Coronary artery (tissue), 2 donors: ENCODE results near the gene PTP4A2.

Experiments used
- DNase-seq: peaks from one replicate; pipeline ENCODE4 v3.0.0-alpha.2; 2017; ENCODE audit warnings: low spot score
- H3K27ac ChIP-seq, 2 donors: fragments of 200-600 bp; sonication (generic); one replicate each; pipeline ENCODE4 v1.5.1; 2016 to 2019
- H3K4me3 ChIP-seq: fragments of 200-600 bp; sonication (generic); 2 replicates; pipeline ENCODE4 v1.5.1; 2016; ENCODE audit warnings: mild to moderate bottlenecking, moderate library complexity
- TF ChIP-seq, protein P1 (sequence below): fragments of 200-600 bp; sonication (generic); IDR thresholded peaks from one replicate; pipeline ENCODE4 v1.5.1; 2019; ENCODE audit warnings: antibody characterized with exemption

Gene PTP4A2

GRCh38 chr1:31959521-31960340 is 21.6 kb upstream of the PTP4A2 start:
- no peak for DNase-seq
- H3K4me3 ChIP-seq, result no peak overlapping the region
- no peak overlapping the region for H3K27ac ChIP-seq

GRCh38 chr1:31957701-31958674 is 19.8 kb upstream of the PTP4A2 start:
- no peak overlapping the region for H3K4me3 ChIP-seq
- DNase-seq, result no peak
- peak overlapping the region in 1 of 2 donors; percentile 50 for H3K27ac ChIP-seq
- TF ChIP-seq, protein P1, sequence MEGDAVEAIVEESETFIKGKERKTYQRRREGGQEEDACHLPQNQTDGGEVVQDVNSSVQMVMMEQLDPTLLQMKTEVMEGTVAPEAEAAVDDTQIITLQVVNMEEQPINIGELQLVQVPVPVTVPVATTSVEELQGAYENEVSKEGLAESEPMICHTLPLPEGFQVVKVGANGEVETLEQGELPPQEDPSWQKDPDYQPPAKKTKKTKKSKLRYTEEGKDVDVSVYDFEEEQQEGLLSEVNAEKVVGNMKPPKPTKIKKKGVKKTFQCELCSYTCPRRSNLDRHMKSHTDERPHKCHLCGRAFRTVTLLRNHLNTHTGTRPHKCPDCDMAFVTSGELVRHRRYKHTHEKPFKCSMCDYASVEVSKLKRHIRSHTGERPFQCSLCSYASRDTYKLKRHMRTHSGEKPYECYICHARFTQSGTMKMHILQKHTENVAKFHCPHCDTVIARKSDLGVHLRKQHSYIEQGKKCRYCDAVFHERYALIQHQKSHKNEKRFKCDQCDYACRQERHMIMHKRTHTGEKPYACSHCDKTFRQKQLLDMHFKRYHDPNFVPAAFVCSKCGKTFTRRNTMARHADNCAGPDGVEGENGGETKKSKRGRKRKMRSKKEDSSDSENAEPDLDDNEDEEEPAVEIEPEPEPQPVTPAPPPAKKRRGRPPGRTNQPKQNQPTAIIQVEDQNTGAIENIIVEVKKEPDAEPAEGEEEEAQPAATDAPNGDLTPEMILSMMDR, result no peak

More at GRCh38 chr1:31959521-31960340, 21.6 kb upstream of the PTP4A2 start:
- TF ChIP-seq, protein P1, result no peak

DNA sequence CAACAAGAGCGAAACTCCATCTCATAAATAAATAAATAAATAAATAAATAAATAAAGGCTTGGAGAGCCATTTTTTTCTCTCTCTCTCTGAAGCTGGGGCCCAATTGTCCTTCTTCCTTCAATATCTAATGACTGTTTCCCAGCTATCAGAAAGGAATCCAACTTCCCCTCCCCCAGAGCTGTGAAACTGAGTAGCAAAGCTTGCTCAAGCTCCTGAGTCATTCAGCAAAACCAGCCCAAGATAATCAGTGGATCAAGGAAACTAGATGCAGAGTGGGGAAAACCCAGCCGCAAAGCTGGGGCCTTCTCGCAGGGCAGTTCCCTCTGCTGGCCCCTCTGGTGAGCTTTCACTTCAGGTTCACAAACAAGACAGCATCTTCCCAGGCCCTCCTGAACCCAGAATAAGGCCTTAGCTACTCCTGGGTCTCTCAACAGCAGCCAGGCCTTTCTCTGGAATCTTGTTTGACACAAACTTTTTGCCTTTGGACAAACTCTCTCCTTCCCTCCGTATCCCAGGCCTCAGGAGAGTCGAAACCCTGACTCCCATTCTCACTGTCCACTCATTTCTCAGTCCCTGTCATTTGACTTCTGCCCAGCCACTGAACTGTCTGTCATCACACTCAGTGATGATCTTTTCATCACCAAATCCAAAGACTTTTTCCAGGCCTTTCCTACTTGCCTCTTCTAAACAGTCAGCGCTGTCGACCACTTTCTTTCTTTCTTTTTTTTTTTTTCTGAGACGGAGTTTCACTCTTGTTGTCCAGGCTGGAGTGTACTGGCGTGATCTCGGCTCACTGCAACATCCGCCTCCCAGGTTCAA is 18.0 kb upstream of the PTP4A2 start:
- peak overlapping the region; percentile 88 to 92 for H3K27ac ChIP-seq
- peak overlapping the region; percentile 27 for H3K4me3 ChIP-seq
- peak; percentile 92 for DNase-seq
- TF ChIP-seq, protein P1, result no peak

- peak overlapping the region; percentile 88 to 92 for H3K27ac ChIP-seq
- peak; percentile 93 for DNase-seq
- peak overlapping the region; percentile 48 for H3K4me3 ChIP-seq
- TF ChIP-seq, protein P1, result no peak
Observed at GRCh38 chr1:31954607-31955283, 16.6 kb upstream of the PTP4A2 start.

GRCh38 chr1:31952825-31953220 is 14.7 kb upstream of the PTP4A2 start:
- TF ChIP-seq, protein P1, result no peak
- H3K4me3 ChIP-seq, result no peak overlapping the region
- H3K27ac ChIP-seq, result no peak overlapping the region
- no peak for DNase-seq

DNA sequence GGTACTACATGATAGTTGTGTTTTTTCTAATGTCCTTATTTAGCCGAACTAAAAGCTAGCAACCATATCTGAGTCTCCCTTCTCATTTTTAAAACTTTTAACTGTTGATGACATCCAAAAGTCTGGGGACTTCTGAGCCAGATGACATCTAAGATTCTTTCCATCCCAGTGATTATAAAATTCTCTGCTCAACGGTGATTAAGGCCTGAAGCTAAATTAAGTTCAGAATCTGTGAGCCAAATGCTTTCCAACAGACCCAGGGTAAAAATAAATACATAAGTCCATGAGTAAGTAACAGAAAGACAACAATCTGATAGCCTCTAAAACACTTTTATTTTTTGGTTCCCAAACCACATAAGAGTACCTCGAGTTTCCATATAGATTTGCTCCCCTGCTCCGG is 13.1 kb upstream of the PTP4A2 start:
- H3K27ac ChIP-seq, result no peak overlapping the region
- H3K4me3 ChIP-seq, result no peak overlapping the region
- TF ChIP-seq, protein P1, result no peak
- DNase-seq, result no peak
